C4-2B (cell line): ENCODE measurements around the gene AP4E1.

Experiments
- ZFX ChIP-seq: fragments of 450-650 bp; IDR thresholded peaks from 2 replicates; pipeline ENCODE4 v1.6.1; 2017
- TF ChIP-seq, protein P1 (sequence below): fragments of 450-650 bp; conservative IDR thresholded peaks from 2 replicates; pipeline ENCODE4 v1.5.1; 2017; ENCODE audit warnings: mild to moderate bottlenecking

DNA sequence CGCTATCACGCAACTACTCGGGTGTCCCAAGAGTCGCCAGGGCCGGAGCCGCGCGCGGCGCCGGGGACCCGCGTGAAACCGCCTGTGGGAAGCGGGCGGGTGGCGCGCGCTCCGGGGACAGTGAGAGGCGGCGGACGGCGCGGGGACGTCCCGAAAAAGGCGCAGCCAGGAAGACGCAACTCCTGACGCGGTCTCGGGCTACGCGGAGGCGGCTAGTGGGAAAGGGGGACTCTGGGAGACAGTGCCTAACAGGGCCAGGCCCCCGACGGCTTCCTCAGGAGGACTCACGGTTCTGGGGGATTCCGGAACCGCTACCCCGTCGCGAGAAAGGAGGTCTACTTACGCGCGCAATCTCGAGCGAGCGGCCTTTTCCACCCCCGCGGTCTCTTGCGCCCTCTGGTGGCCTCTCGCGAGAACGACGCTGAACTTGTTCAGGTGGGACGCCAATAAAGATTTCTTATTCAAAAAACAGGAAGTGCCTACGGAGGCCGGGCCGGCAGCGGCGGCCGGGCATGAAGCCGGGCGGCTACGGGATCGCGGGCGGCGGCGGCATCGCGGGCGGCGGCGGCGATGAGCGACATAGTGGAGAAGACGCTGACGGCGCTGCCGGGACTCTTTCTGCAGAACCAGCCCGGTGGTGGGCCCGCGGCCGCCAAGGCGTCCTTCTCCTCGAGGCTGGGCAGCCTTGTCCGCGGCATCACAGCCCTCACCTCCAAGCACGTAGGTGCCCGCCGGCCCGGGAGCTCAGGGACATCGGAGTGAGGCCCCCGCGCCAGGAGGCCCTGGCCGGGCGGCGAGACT is at the start of gene AP4E1:
- TF ChIP-seq, protein P1, sequence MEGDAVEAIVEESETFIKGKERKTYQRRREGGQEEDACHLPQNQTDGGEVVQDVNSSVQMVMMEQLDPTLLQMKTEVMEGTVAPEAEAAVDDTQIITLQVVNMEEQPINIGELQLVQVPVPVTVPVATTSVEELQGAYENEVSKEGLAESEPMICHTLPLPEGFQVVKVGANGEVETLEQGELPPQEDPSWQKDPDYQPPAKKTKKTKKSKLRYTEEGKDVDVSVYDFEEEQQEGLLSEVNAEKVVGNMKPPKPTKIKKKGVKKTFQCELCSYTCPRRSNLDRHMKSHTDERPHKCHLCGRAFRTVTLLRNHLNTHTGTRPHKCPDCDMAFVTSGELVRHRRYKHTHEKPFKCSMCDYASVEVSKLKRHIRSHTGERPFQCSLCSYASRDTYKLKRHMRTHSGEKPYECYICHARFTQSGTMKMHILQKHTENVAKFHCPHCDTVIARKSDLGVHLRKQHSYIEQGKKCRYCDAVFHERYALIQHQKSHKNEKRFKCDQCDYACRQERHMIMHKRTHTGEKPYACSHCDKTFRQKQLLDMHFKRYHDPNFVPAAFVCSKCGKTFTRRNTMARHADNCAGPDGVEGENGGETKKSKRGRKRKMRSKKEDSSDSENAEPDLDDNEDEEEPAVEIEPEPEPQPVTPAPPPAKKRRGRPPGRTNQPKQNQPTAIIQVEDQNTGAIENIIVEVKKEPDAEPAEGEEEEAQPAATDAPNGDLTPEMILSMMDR, result peak; percentile 98
- peak; percentile 84 for TF ChIP-seq ZFX
